ENCODE measurements around the gene SLC1A3.

The SLC1A3 gene

DNA sequence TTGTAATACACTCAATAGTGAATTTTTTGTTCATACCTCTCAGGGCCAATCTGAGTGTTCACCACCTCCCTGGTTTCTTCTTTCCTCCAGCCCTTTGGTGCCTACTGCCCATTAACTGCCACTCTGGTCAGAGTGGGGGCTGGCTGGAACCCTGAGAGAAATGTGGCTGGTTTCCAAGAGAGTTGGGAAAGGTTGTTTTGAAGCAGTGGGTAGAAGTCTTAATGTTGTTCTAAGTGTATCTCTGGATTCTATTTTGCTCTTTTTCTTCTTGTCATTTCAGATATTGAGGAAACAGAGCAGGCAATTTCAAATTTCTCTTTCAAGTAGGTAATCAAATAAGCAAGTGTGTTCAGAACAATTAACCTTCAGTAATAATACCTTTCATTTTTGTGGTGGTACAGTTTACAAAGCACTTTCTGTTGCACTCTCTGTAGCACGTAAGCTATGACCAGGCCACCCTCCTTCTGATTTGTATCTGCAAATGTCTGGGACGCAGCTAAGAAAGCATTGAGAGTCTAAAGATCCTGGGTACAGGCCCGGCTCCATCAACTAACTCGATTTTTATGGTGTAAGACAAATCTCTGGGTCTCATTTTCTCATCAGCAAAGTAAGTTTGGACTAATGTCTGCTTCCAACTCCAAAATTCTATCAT lies 8.4 kb downstream of the SLC1A3 start:
- no peak for DNase-seq (ENCODE audit: low spot score)
- H3K27ac ChIP-seq: no peak overlapping the region
- CTCF ChIA-PET: no interaction called here
- TF ChIP-seq, protein P1, sequence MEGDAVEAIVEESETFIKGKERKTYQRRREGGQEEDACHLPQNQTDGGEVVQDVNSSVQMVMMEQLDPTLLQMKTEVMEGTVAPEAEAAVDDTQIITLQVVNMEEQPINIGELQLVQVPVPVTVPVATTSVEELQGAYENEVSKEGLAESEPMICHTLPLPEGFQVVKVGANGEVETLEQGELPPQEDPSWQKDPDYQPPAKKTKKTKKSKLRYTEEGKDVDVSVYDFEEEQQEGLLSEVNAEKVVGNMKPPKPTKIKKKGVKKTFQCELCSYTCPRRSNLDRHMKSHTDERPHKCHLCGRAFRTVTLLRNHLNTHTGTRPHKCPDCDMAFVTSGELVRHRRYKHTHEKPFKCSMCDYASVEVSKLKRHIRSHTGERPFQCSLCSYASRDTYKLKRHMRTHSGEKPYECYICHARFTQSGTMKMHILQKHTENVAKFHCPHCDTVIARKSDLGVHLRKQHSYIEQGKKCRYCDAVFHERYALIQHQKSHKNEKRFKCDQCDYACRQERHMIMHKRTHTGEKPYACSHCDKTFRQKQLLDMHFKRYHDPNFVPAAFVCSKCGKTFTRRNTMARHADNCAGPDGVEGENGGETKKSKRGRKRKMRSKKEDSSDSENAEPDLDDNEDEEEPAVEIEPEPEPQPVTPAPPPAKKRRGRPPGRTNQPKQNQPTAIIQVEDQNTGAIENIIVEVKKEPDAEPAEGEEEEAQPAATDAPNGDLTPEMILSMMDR (conservative IDR thresholded peaks at IDR 0.05; ENCODE audit: low read depth): no peak
- POLR2A ChIA-PET (ENCODE audit: low non-redundant PET): no interaction called here

DNA sequence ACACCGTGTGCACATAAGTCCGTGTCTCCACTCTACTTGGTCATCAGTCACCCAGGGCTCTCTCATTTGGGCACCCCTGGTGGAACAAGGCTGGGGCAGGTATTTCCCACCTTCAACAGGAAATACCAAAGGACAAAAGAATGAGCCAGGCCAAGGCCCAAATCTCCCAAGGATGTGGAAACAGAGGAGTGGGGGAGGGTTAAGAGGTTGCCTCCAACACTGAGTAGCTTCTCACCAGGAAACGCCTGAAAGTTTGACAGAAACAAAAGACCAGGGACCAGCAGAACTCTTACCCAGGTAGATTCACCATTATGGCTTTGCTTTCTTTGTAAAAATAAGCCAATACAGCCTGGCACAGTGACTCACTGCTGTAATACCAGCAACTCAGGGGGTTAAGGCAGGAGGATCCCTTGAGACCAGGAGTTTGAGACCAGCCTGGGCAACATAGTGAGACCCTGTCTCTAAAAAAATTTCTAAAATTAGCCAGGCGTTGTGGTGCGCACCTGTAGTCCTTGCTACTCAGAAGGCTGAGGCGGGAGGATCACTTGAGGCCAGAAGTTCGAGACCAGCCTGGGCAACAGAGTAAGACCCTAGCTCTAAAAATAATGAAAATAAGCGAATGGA lies 12.7 kb downstream of the SLC1A3 start:
- ChIA-PET POLR2A (ENCODE audit: low non-redundant PET) (no interaction called here), CTCF (no interaction called here)
- TF ChIP-seq, protein P1 (conservative IDR thresholded peaks at IDR 0.05; ENCODE audit: low read depth): no peak
- no peak overlapping the region for H3K27ac ChIP-seq
- DNase-seq (ENCODE audit: low spot score): no peak

DNA sequence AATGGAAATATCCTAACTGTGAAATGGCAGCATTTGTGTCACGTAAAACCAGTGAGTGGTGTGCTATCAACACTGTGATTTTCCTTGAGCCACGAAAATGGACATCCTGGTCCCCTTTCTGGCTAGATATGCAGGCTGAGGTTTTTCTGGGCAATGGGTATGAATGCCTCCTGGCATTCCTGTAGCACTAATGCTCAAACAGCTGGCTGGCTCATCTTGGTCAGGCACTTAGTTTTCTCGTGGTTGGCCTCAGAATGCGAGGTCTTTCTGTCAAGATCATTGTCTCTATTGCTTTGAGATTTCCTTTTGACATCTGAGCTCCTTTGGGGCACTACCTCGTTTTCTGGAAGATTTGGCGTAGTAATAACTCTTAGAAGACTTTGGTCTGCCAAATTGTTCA lies 15.6 kb downstream of the SLC1A3 start:
- no peak overlapping the region for H3K27ac ChIP-seq
- ChIA-PET POLR2A (ENCODE audit: low non-redundant PET) (no interaction called here), CTCF (no interaction called here)
- TF ChIP-seq, protein P1 (conservative IDR thresholded peaks at IDR 0.05; ENCODE audit: low read depth): no peak
- no peak for DNase-seq (ENCODE audit: low spot score)

DNA sequence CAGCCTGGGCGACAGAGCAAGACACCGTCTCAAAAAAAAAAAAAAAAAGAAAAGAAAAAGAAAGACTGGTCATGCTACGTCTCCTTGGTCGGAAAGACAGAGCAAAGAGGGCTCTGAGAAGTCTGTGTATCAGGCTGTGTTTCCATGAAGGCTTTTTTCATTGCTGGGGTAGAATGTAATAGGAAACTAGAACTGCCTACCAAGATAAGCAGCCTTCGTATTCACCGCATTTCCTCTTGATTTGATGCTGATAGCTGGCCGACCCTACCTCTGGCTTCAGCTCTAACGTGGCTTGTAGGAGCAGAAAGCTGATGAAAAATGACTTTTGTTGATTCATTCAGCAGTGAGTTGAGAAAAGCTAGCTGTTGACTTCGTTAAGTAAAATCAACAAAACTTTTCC lies 17.4 kb downstream of the SLC1A3 start:
- H3K27ac ChIP-seq: no peak overlapping the region
- no peak for DNase-seq (ENCODE audit: low spot score)
- TF ChIP-seq, protein P1 (conservative IDR thresholded peaks at IDR 0.05; ENCODE audit: low read depth): no peak
- ChIA-PET CTCF (interaction anchor here (0.7 kb wide), 1 partner anchor 384 kb away, joined by 3 read pairs; no protein-coding TSS in a partner anchor), POLR2A (ENCODE audit: low non-redundant PET) (no interaction called here)

DNA sequence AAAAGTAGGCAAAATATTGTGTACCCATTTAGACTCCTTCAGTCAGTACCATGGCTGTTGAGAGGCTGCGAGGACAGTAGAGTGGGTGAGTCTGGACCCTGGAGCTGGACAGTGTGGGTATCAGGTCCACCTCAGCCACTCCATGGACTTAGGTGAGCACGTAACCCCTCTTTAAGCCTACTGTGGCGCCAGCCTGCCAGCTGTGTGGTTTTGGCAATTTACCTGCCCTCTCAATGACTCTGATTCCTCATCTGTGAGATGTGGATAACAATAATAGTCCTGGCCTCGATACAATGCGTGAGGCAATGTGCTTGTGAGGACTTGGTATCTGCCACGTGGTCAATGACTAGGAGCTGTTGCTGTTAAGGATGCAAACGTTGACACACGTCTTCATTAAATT lies 17.9 kb downstream of the SLC1A3 start:
- H3K27ac ChIP-seq: no peak overlapping the region
- TF ChIP-seq, protein P1 (conservative IDR thresholded peaks at IDR 0.05; ENCODE audit: low read depth): no peak
- ChIA-PET POLR2A (ENCODE audit: low non-redundant PET) (no interaction called here), CTCF (interaction anchor here (0.7 kb wide), 1 partner anchor 384 kb away, joined by 3 read pairs; no protein-coding TSS in a partner anchor)
- DNase-seq (ENCODE audit: low spot score): no peak

DNA sequence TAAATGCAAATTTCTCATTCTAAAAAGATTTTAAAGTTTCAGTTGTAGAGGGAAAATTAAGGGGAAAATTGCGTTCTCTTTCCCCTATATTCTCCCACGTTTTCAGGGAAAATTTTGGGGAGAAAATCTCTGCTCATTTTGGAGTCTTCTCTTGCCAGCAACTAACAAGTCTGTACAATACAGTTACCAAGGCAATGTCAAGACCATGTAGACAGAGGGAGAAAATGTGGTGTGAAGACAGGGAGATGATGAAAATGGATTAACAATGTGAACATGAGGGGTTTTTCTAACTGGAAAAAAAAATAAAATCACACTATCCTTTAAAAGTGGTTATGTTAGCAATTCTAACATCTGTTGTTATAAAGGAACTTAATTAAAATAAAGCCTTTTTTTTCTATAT lies 22.3 kb downstream of the SLC1A3 start:
- no peak for DNase-seq (ENCODE audit: low spot score)
- CTCF ChIA-PET: no interaction called here
- TF ChIP-seq, protein P1 (conservative IDR thresholded peaks at IDR 0.05; ENCODE audit: low read depth): no peak
- H3K27ac ChIP-seq: no peak overlapping the region
- POLR2A ChIA-PET (ENCODE audit: low non-redundant PET): no interaction called here
